T1000 (cell line): ENCODE results near the gene TMEM100.
A peak's percentile ranks its signal among the peaks of the same experiment; 100 is the strongest.

Source experiments
- DNase-seq: peaks from one replicate; lab custom pipeline; 2025; ENCODE audit warnings: mixed read lengths; lab: John Stamatoyannopoulos, UW

Gene TMEM100

DNA sequence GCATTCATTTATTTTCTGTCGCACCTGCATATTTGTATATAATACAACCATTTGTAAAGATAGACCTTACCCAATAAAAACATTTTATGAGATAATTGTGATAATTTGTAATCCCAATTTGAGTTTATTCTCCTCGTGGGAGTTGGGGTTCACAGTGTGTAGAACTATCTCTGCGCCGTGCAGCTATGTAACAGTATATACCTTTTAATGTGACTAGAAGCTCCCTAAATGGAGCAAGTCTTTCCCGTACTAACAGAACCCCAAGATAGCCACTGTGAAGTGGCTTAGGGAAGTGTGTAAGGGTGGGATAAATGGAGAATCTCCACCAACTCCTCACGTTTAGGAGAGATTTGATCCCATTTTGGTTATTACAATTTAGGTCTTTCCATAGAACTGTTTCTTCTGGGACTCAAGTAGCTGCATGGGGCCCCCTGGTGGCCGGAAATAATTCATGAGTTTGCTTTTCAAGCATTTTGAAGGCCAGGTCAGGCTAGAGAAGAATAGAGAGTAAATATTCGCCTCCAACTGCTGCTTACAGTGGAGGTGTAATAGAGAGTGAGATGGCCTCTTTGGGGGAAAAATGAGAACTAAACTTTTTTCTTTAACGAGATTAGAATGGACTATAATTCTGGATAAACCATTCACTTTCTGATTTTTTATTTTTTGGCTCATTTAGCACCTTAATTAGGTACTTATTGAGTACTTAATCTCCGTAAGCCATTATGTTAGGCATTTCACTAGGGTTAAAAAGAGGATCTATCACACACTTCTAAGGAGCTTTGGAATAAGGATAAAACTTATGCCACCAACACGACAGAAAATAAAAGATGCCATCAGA lies 4.5 kb downstream of the TMEM100 start:
- peak; percentile 47 for DNase-seq

DNA sequence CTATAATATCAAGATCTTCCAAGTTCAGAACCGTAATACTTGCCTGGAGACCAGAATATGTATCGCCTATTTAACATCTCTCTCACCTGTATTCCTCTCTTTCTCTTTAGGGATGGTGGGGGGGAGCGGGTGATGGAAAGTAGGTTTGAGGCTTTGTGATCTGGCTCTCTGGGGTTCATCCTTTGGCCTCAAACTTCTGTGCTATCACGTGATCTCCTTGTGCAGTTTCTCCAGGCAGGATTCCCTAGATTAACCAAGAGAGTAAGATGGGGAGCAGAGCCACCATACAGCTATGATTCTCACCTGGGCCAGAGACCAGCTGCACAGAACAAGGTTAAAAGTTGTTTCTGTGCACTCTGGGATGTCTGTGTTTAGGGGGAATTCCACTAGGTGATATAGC lies 5.2 kb downstream of the TMEM100 start:
- no peak for DNase-seq

DNA sequence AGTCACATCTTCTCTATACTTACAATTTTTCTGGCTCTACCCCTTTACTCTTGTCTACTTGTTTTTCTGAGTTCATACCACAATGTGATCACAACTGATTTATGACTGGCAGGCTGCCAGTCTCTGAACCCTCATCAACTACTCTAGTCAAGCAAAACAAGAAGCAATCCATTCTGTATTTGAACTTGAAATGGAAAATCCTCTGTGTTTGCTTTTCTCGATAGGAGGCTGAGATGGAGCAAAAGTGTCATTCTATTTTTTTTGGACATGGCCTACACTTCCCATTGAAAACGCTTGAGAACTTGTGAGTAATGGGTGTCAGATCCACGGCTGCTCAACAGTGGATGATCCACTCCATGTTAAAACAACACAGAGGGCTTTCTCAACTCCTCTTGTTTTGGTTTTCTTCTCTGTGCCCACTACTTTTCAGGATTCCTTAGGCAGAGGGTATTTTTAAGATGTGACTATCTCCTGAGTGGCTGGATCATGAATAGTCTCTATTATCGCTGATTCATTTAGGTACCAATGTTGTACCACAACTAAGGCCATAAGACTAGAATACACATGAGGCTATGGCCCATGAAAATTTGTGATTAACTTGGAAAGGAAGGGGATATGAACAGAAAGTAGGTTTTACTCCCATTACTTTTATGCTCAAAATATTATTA lies 11.7 kb downstream of the TMEM100 start:
- no peak for DNase-seq

DNA sequence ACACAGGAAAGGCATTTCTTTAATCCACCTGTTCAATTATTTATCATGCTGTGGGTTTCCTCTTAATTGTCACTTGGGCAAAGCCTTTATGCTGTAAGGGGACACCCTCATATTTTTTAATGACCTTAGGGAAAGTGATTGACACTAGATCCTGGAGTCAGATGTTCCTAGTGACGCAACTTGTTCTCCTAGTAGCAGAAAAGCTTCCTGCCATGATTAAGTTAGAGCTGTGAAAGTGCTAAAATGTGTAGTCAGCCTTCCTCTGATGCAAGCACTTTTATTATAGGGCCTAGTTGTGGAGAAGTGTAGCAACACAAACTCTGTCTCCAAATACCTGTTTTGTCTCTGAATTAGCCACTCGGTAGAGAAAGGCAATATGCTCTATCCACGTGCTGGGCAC lies 12.3 kb downstream of the TMEM100 start:
- no peak for DNase-seq

DNA sequence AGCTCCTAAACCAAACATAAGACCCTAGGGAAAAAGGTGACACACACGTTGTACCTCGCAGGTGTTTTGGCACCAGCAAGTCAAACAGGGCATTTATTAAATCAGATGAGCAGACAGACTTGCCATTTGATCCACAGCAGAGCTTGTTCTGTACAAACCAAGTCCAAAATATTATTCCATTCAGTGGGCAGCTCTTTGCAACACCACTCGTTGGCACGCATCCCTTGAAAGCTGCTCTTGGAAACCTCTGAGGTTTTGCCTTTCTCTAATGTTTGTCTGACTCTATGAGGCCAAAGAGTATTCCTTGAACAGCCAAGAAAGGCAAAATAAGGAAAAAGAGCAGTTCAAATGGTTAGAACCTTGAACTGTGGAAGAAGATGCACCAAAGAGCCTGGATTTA lies 12.7 kb downstream of the TMEM100 start:
- DNase-seq: no peak

DNA sequence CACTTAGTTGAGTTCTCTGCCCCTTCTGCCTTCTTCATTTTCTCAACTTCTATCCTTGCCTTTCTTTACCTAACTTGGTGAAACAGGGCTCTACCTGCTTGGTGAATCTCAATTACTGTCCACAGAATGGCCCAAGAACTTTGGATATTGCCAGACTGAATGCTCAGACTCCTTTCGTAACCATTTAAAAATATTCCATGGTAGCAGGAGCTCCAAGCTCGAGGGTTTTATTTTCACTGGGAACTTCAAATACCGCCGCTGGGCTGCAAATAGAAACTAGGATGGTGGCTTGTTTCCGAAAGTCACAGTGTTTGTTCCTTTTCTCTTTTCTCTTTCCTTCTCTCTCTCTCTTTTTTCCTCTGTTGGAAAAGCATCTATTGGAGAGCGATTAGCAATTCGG lies 13.2 kb downstream of the TMEM100 start:
- no peak for DNase-seq

DNA sequence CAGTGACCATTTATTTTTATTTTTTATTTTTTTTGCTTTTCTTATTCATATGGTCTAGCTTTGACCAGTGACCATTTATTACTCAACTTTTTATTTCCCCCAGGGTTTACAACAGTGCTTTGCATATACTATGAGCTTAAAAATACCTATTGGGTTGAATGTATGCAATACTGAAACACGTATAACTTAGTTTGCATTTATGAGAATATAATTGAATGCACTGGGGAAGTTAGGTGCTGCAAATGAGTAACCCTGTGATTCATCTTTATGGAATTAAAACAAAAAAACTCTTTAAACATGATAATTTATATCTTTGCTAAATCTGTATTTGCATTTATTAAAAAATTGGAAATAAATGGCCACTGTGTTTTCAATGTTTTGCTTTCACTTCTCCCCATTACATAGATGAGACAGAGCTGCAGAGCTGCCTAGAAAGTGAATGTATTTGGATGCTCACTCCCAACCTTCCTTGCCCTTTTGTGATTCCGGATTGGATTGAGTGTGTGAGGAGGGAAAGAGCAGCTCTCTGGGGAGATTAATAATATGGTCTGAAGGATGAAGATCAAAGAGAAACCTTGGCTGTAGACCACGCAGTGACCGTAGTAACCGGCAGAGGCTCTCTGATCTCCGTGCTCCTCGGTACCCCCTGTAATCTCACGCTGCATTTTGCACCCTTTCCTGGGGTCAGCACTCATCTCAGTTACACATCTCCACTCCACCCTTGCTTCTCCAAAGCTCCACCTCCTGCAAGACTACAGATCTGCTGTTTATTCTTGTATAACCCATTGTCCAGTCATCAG lies 14.3 kb downstream of the TMEM100 start:
- no peak for DNase-seq

DNA sequence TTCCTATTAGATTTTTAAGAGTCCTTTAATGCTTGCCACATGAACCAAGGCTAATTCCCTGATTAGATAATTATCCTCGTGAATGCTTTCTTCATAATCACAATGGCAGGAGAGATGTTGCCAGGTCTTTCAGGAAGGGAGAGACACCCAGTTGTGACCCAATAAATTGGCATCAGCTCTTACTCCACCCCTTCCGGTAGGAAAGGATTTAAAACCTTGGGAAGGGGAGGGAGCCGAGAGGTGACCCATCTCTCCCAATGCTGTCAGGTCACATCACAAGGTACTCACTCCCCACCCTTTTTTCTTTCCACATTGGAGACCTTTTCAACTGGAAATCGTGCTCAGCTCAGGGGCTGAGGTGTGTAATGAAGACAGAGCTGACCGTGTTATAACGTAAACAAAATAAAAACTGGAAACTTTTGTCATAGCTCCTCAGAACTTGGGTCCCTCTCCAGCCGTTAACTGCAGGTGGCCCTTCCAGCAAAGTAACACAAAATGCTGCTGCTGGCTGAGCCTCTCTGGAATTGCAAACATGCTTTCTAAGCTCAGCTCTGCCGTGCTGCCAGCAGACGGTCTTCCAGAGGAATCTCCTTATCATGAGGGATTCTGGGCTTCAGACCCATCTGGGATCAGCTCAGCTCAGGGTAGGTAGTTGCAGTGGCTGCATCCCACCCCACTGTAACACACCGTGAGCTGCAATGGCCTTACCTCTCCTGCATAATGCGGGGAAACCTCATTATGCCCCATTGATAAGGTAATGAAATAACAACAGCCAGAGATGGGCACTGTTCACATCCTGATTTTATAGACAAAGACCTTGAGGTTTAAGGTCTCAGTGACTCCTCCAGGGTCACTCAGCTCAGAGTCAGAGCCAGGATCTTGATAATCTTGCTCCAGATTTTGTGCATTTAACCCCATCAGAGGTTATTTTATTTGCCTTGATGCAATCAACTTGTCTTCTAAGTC lies 15.6 kb downstream of the TMEM100 start:
- DNase-seq: no peak

DNA sequence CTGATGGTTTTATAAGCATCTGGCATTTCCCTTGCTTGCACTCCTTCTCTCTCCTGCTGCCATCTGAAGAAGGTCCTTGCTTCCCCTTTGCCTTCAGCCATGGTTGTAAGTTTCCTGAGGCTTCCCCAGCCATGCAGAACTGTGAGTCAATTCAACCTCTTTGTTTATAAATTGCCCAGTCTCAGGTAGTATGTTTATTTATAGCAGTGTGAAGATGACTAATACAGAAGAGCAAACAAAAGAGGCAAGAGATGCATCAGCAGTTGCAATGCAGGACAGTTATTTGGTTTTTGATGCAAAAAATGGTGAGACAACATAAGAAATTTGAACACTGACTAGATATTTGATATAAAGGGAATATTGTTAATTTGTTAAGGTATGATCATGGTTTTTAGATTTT lies 16.8 kb downstream of the TMEM100 start:
- DNase-seq: no peak

DNA sequence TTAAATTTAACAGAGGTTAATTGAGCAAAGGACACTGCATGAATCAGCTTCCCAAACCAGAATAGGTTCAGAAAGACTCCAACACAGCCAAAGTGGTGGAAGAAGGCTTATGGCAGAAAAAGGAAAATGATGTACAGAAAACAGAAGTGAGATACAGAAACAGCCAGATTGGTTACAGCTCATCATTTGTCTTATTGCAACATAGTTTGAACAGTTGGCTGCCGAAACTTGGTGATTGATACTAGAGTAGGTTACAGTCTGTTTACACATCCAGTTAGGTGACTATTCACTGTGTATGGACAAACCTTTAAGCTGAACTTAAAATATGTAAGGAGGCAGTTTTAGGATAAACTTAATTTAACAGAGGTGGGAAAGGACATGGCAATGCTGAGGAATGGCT lies 18.3 kb downstream of the TMEM100 start:
- no peak for DNase-seq

DNA sequence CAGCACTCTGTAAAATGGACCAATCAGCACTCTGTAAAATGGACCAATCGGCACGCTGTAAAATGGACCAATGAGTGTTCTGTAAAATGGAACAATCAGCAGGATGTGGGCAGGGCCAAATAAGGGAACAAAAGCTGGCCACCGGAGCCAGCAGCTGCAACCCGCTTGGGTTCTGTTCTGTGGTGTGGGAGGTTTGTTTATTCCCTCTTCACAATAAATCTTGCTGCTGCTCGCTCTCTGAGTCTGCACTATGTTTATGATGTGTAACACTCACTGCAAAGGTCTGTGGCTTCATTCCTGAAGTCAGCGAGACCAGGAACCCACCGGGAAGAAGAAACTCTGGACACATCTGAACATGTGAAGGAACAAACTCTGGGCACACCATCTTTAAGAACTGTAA lies 20.5 kb downstream of the TMEM100 start:
- no peak for DNase-seq

DNA sequence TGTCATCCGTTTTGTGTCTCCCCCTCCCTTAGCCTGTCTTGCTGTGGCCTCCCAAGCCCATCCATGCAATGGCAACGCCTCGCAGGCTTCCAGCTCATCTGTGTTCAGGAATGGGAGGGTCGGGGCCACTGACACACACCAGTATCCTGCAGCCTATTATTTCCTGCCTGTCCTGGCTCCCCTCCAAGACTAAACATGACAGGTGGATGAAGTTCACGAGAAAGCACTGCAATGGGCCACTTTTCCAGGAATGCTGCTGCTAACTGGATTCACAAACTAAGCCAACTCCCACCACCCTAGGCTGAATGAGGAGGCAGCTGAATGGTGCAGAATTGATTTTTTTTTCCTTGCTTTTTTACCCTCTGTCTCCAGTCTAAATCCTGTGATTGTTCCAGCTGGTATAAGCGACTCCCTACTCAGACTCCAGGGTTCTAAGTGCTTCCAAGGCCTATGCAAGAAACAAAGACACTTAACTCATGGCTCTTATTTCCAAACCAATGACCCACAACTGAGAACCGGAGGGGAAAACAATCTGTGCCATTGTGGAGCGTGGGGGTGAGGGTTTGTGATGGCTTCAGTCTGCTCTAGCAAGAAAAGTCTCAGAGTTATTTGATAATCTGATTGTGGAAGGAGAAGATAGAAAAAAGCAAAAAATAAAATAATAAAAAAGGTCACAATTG lies 23.3 kb downstream of the TMEM100 start:
- no peak for DNase-seq

DNA sequence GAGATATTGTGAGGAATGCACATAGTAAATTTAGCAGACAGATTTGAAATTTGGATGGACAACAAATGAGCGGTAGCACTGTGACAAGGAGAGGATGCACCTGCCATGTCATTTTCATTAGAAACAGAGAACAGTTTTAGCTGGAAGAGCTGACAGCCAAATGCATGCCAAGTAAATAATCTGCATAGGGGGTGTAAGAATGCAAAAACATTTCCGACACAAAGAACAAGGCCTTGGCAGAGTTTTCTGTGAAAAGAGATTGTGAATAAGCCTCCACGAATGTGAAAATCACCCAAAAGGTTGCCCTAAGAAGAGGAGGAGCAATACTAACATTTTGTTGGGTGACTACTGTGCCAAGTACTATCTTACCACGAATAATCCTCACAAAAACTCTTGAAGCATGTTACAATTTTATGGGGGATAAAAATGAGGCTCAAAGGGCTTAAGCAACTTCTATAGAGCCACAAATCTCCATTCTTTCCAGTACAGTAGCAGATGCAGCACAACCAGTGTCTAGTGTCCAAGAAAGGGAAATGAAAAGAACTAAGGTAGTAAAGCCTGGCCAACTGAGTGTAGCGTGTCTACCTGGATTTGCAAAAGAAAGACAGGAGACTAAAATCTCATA lies 28.3 kb downstream of the TMEM100 start:
- no peak for DNase-seq

DNA sequence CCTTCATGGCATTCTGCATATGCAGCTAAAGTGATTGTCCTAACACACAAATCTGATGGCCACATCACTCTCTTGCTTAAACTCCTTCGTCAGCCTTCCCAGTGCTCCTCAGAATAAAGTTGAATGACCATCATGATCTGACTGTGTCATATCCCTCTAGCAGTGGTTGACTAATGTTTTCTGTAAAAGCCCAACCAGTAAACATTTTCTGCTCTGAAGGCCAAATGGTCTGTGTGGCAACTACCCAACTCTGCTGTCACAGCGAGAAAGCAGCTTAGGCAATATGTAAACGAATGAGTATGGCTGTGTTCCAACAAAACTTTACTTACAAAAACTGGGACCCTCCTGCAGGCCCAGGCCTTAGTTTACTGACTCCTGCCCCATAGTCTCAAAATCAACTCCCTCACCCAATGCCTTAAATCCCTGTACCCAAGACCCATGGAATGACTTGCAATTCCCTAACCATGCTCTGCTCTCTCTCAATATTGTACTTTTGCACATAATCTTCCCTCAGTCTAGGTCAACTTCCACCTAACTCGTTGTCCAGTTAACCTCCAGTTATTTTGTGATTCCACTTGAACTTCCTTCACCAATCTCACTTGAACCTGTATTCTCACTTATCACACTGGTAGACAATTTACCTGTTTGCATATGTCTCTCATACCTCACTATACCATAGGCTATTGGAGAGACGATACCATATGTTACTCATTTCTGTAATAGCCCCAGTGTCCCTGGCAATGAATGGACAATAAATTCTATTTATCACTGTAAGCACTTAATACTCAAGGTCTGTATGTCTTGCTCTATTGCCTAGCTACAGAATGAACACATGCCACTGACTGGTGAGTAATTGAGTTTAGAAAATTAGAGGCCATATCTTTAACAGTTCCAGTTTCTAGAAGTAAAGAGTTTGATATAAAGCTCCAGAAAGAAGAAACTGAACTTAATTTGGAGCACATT lies 29.1 kb downstream of the TMEM100 start:
- no peak for DNase-seq

DNA sequence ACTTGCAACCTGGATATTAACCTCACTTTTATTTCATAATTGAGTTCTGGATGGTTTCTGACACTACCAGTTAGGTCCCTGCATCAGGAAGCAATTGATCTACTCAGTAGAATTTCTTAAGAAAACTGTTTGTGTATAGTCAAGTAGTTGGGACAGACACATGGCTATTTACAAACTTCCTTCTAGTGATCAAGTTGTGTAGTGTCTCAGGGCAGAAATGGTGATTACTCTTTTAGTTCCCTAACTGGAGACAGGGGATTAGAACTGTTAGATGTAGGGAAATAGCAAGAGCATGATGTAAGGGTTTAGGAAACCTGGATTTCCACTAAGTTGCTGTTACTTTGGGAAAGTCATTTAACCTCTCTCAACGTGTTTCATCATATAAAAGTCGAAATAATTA lies 30.4 kb downstream of the TMEM100 start:
- DNase-seq: no peak

DNA sequence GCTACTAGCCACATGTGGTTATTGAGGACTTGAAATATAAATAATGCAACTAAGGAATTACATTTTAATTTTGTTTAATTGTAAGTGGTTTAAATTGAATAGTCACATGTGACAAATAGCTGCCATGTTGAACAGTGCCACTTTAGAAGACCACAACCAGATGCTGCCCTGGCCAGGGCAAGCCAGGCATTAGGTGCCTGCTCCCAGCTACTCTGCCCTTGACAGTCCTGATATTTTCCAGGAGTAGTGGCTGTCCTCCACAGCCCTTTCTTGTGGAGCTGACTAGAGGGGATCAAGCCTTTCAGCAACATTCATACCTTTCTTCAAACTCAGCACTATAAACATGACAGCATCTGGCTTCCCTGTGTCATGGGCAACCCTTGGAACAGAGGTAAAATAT lies 31.0 kb downstream of the TMEM100 start:
- DNase-seq: no peak

DNA sequence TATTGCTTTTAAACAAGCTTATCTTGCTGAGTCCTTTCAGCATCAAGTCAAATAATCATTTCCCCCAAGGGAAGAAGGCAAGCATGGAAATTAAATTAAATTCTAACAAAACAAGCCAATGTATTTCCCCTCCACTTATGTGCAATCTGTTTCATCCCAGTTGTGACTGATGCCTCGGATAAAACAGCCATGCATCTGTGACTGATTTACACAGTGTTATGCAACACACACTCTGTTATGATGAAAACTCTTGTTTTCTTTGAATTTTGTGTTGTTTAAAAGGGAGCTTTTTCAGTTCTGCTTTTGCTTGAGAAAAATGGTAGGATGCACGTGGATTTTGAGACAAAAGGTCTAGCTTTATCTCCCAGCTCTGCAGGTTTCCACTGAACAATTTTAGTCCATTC lies 32.6 kb downstream of the TMEM100 start:
- no peak for DNase-seq

DNA sequence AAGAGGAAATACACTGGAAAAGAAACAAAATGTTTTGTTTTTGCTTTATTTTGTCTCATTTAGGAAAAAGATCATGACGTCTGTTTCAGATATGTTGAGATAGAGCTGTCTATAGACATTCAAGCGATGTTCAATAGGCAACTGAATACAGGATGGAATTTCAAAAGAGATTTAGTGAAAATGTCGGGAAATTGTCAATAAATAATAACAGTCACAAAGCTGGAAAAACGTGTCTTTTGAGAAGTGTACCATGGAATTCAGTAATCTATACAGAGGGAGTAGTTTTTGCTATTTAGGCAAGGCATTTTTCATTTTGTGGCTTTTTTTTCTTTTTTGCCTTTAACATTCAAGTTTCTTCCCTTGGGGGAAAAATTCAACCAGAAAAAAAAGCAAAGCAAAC lies 33.0 kb downstream of the TMEM100 start:
- no peak for DNase-seq

DNA sequence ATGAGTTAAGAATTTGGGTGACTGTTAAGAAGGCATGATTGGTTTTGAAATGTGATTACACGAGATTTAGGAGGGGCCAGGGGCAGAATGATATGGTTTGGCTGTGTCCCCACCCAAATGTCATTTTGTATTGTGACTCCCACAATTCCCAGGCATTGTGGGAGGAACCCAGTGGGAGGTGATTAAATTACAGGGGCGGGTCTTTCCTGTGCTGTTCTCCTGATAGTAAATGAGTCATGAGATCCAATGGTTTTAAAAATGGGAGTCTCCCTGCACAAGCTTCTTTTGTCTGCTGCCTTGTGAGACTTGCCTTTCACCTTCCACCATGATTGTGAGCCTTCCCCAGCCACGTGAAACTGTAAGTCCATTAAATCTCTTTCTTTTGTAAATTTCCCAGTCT lies 34.6 kb downstream of the TMEM100 start:
- no peak for DNase-seq
